ENCODE data around the gene TXNL4B. TPM values are rescaled to one million over a fixed set of nuclear protein-coding genes. Genes with fewer than 3 reads are reported as not detected.

TXNL4B gene
- total RNA-seq, 1 experiment from 2014 or later, result 17.4 TPM

GRCh38 chr16:72113616-72113945 lies 20.2 kb upstream of the TXNL4B start:
- POLR2A ChIA-PET, result interaction anchor here (1.1 kb wide), 1 partner anchor 20 kb away, joined by 4 read pairs; the partner anchor contains the start of genes DHX38 and TXNL4B
- Mint-ChIP-seq H3K36me3 (ENCODE audit: insufficient read depth, unreplicated experiment) (peaks cover 48% of the 10 kb centered on the region), H3K4me3 (ENCODE audit: unreplicated experiment) (no peak overlapping the region), H3K9me3 (ENCODE audit: unreplicated experiment) (no peaks in the 10 kb centered on the region), H3K27ac (ENCODE audit: low read depth, unreplicated experiment) (no peak overlapping the region), H3K27me3 (ENCODE audit: insufficient read depth, unreplicated experiment) (no peaks in the 10 kb centered on the region), H3K4me1 (ENCODE audit: insufficient read depth, unreplicated experiment) (no peaks in the 10 kb centered on the region)
- no peak for TF ChIP-seq CTCF (IDR thresholded peaks at IDR 0.05; ENCODE audit: unreplicated experiment)
- CTCF ChIA-PET, result interaction anchor here (4.3 kb wide), 1 partner anchor 11 kb away, joined by 22 read pairs; no protein-coding TSS in a partner anchor
- no TSS peak for BruUV-seq (replicated peaks)
- intact Hi-C loops (cut with micrococcal nuclease), result no loop called here
- DNase-seq (ENCODE audit: unreplicated experiment), result no peak

- intact Hi-C loops (cut with micrococcal nuclease), result no loop called here
- no peaks in the 10 kb centered on the region for H3K4me1 Mint-ChIP-seq (ENCODE audit: insufficient read depth, unreplicated experiment)
- peaks cover 53% of the 10 kb centered on the region for H3K36me3 Mint-ChIP-seq (ENCODE audit: insufficient read depth, unreplicated experiment)
- H3K27ac Mint-ChIP-seq (ENCODE audit: low read depth, unreplicated experiment), result no peak overlapping the region
- POLR2A ChIA-PET, result no interaction called here
- CTCF ChIA-PET, result interaction anchor here (4.3 kb wide), 1 partner anchor 12 kb away, joined by 22 read pairs; no protein-coding TSS in a partner anchor
- BruUV-seq (replicated peaks), result no TSS peak
- peak; percentile 23 for DNase-seq (ENCODE audit: unreplicated experiment)
- no peaks in the 10 kb centered on the region for H3K27me3 Mint-ChIP-seq (ENCODE audit: insufficient read depth, unreplicated experiment)
- no peak overlapping the region for H3K4me3 Mint-ChIP-seq (ENCODE audit: unreplicated experiment)
- no peak for TF ChIP-seq CTCF (IDR thresholded peaks at IDR 0.05; ENCODE audit: unreplicated experiment)
- H3K9me3 Mint-ChIP-seq (ENCODE audit: unreplicated experiment), result no peaks in the 10 kb centered on the region
Observed at GRCh38 chr16:72112906-72113615, 19.6 kb upstream of the TXNL4B start.

GRCh38 chr16:72112452-72112792 lies 19.0 kb upstream of the TXNL4B start:
- no peaks in the 10 kb centered on the region for H3K9me3 Mint-ChIP-seq (ENCODE audit: unreplicated experiment)

More at GRCh38 chr16:72112452-72112792, 19.0 kb upstream of the TXNL4B start:
- no peak overlapping the region for H3K27ac Mint-ChIP-seq (ENCODE audit: low read depth, unreplicated experiment)
- BruUV-seq (replicated peaks), result TSS peak; percentile 58
- H3K4me1 Mint-ChIP-seq (ENCODE audit: insufficient read depth, unreplicated experiment), result no peaks in the 10 kb centered on the region
- ChIA-PET CTCF (interaction anchor here (1.2 kb wide), 1 partner anchor 13 kb away, joined by 4 read pairs; no protein-coding TSS in a partner anchor), POLR2A (no interaction called here)
- no peak overlapping the region for H3K4me3 Mint-ChIP-seq (ENCODE audit: unreplicated experiment)
- TF ChIP-seq CTCF (IDR thresholded peaks at IDR 0.05; ENCODE audit: unreplicated experiment), result no peak
- peaks cover 60% of the 10 kb centered on the region for H3K36me3 Mint-ChIP-seq (ENCODE audit: insufficient read depth, unreplicated experiment)
- intact Hi-C loops (cut with micrococcal nuclease), result no loop called here
- no peak for DNase-seq (ENCODE audit: unreplicated experiment)
- H3K27me3 Mint-ChIP-seq (ENCODE audit: insufficient read depth, unreplicated experiment), result no peaks in the 10 kb centered on the region
